Measurements from ENCODE around the gene GABRG3.
"Not testable (repeated sequence)": the region's sequence is repeated elsewhere in the genome, so short reads cannot be mapped to it uniquely, and the experiment has no call there.

The GABRG3 gene

DNA sequence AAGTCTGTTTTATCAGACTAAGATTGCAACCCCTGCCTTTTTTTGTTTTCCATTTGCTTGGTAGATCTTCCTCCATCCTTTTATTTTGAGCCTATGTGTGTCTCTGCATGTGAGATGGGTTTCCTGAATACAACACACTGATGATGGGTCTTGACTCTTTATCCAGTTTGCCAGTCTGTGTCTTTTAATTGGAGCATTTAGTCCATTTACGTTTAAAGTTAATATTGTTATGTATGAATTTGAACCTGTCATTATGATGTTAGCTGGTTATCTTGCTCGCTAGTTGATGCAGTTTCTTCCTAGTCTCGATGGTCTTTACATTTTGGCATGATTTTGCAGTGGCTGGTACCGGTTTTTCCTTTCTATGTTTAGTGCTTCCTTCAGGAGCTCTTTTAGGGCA, 220.5 kb downstream of the GABRG3 start:
- DNase-seq = not testable (repeated sequence)

DNA sequence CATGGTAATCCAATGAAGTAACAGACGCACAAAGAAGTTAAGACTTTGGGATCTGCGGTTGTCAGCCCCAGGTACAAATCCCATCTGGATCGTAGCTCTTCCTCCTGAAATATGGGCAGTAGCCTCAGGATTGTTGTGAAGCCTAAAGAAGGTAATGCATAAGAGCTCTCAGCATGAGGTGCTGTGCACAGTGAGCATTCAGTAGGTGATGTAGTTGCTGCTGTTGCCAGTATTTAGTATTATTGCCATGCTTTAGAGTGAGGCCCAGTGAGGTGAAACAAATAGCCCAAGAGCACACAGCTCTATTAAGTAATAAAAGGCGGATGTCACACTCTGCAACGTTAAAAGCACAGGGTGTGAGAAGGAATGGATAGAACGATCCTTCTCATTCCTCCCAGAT, 225.7 kb downstream of the GABRG3 start:
- no peak for DNase-seq

DNA sequence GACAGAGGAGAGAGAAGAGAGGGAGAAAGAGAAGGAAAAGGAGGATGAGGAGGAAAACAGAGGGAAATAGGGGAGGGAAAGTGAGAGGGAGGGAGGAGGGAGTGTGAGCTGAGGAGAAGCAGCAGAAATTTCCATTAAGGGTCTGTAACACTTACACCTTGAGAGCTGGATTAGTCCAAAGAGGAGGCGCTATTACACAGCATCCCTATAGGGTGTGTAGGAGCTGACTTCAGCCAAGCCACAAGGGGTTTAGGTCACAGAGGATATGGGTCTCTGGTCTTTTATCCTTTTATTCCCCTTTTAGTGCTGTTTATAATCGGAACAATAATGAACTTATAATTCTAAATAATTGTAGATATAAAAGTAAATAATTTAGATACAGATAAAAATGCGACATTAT, 230.4 kb downstream of the GABRG3 start:
- no peak for DNase-seq

DNA sequence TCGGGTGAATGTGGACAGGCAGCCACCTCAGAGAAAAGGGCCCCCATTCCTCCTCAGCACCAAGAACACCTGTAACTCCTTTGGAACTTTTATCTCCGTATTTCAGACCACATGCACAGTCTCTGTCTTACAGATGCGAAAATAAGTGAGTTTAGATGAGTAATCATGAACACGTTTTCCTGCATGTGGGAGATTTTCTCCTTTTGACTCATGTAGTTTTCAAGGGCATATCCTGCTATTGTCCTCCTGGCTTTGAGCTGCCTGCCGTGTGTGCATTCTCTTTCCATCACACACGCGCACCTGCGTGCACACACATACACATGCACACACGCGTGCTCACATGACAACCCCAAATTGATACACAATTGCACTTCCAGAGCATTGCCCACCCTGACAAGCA, 239.2 kb downstream of the GABRG3 start:
- no peak for DNase-seq

DNA sequence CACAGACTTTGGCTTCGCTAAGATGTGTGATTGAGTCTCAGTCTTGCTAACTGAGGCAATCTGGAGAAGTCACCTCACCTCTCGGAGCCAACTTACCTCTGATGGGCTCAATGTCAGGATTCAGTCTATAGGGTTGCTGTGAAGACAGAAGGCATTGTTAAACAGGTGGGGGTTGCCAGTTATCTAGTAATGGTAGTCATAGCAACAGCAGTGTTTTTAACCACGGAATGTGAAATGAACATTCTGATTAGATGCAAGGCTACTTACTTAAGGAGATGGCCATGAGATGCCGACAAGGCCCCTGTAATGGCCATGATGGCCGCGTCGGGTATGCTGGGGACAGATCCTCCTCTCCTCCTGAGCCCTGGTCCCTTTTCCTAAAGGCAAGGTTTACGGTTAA, 243.1 kb downstream of the GABRG3 start:
- no peak for DNase-seq

DNA sequence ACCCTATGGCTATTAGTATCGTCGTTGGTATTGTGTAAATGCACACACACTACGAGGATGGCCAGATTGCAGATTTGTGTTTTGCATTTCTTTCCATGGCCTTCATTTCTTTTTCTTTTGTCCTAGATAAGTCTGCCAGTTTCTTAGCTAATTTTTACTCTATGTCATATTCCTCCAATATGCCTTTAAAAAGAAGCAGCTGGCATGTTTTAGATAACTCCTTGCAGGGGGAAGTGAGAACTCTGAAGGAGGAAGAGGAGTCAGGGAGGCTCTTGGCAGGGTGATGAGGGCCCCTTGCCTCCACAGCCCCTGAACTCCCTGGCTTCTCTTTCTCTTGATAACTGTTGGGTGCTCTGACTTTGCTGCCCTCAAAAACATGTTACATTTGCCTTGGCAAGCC, 244.0 kb downstream of the GABRG3 start:
- DNase-seq = no peak

DNA sequence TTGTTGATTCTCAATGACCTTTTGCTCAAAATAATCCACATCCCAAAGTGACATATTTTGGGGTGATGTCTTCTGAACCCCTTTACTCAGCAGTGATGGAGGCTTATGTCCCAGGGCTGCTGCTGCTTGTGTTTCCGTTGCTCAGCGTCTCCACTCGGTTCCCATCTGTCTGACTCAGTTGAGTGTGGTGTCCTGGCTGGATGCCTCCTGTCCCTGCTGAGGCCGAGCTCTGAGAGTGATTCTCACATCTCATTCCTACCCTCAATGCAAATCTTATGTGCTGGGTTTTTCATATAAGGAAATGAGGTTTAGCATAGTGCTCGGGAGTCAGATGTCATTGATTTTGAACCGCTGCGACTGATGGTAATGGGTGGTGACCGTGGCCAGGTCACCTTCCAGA, 247.4 kb downstream of the GABRG3 start:
- no peak for DNase-seq

DNA sequence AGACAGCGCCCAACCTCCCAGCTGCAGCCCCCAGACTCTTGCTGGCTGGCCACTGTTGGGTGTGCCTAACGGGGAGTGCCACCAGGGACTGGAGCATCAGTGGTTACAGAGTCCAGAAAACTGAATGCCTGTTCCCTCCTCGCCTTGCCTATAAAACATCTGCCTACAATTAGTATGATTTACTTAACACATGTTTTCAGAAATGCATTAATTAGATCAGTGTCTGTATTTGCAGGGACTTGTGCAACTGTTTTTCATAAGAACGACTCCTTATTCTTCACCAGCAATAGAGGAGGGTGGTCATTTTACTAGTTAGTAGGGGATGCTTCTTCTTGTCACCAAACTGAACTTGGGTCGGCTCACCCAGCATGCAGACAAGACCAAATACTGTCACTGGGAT, 248.7 kb downstream of the GABRG3 start:
- DNase-seq = no peak

DNA sequence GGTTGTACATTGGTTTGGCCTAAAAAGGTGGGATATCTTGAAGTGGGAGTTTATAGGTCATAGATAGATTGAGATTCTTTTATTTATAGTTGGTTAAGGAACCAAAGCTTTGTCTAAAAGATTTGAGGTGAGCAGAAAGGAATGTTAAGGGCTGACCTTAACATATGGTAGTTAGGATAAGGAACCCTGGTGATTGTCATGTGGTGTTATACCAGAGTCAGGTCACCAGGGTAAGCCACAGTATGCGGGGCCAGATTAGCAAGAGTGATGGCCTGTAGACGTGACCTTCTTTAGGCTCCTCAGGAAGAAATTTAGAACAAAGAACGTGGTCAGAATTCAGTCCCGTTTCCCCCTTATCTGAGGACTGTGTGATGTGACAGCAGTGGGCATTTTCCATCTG, 249.2 kb downstream of the GABRG3 start:
- no peak for DNase-seq

DNA sequence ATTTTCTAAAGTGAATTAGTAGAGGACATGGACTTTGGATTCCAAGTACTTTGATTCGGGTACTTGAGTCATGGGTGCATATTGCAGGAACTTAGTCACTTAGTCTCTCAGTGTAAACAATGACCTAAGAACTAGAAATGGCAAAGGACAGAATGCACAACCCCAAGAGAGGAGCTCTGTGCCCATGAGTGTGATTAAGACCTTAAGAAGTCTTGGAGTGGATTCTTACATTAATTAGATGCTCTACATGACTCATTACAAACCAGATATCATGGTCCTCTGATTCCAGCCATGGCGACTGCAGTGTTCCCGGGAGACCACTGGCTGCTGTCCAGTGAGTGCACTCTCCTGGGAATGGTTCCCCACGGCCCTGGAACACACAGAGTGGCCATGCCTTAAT, 251.5 kb downstream of the GABRG3 start:
- DNase-seq = no peak

DNA sequence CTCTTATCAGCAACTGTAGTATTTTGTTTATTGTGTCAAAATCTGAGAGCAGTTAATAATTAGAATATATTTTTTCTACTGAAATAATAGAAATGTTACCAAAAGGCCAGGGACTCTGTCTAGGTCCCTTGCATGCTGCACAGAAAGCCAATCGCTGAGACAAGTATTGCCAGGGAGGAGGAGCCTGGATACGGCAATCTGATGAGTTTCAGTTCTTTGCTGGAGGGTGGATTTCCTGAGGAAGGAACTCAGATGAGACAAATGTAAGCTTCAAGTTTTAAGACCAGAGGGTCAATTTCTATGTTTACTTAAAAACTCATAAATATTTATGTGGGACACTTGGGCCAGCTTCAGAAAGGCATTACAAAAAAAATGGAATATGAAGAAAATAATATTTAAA, 252.2 kb downstream of the GABRG3 start:
- no peak for DNase-seq

DNA sequence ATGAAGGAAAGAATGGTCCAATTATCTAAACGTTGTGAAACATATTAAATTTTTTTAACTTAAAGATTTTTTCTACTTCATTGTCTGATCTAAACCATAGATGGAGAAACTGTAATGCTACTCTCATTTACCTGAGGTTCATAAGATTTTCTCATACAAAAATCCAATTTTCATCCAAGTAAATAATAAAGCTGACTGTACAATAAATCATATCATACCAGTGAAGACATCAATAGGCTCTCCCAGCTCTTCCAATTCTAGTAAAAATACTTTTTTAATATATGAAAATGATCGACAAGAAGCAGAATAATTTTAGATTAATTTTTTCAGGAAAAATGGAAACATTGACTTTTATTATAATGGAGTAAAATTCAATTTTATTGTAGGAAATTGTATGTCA, 260.8 kb downstream of the GABRG3 start:
- DNase-seq = no peak

DNA sequence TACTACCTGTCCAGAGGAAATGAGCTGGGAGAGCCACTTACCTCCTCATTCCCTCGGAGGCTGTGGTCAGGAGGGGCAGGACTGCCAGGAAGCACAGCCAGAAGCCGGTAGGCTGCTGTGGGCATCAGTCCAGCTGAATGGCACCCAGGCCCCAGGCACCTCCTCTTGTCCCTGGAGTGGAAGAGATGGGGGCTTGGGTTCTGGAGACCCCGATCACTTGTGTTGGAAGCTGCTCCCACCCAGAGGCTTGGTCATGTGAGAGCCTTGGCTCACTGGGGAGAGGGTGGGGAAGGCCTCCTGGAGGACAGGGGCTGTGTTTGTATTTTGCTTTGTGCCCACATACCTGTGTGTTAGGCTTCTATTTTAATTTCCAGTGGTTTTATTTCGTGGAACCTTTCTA, 261.9 kb downstream of the GABRG3 start:
- no peak for DNase-seq

DNA sequence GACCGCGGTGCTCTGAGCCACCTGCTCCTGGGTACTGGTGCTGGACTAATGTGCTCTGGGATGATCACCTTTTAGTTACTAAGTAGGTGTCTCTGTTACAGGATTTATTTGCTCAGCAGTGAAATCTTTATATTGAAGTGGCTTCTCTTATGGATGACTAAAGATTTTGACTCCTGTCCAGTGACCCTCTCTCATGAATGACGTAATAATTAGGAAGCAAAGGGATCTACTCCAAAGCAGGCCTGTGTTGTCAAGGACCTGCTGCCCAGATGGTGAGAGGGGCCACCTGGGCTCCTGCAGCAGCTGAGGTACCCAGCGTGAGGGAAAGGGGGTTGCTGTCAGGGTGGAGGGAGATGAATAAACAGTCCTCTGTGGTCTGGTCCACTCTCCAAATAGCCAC, 263.6 kb downstream of the GABRG3 start:
- DNase-seq = no peak

DNA sequence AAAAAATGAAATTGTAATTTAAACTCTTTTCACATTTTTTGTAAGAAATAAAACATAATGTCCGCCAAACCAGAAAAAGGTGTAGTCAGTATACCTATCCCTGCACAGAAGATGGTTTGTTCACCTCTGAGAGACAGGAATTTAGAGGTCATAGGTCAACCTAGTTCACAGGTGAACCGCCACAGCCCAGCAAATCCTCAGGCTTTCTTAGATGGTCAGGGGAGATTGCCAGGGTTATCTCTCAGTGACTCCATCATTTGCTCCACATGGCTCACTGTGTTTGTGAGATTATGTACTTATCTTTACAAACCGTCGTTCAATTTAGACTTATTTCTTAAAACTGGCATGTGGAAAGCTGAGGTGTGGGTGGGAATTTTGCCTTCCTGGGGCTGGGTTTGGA, 264.2 kb downstream of the GABRG3 start:
- no peak for DNase-seq

DNA sequence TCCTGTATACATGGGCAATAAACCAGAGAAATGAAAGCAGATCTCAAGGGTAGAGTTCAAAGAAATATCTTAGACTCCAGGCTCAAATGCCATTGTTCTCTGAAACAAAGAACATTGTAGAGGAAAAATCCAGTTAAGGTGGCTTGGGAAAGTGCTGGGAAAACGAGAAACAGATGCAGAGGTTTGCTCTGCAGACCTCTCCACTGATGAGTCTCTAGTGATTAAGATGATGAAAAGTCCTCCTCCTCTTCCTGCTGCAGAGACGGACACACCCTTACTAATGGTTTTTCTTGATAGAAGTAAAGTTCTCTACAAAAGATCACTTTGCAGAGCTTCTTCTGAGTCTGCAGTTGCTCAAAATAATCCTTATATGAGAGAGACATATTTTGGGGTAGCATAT, 264.7 kb downstream of the GABRG3 start:
- DNase-seq = no peak

DNA sequence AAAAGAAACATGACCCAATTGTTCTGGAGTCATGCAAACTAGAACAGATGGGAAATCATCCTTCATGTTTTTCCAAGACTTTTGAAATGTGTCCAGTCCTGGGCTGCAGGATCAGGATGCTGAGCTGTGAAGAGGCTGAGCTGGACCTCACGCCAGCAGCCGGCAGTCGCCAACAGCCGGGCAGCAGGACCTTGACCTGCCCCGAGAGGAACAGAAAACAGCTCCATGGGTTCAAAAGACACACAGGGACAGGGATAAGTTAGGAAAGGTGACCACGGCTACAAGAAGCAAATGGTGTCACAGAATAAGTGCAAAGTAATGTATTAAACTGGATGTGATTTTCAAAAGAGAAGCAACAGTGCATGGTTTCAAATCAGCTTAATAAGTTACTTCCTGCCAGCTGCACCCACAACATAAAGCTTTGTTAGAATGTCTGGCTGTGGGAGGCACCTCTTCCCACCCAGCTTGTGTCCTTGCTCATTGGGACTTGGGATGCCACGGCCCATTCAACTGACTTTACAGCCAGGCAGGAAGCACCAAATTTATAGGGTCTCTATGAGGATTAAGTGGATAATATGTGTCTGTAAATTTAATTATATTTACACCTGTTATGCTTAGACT, 266.4 kb downstream of the GABRG3 start:
- DNase-seq = no peak

DNA sequence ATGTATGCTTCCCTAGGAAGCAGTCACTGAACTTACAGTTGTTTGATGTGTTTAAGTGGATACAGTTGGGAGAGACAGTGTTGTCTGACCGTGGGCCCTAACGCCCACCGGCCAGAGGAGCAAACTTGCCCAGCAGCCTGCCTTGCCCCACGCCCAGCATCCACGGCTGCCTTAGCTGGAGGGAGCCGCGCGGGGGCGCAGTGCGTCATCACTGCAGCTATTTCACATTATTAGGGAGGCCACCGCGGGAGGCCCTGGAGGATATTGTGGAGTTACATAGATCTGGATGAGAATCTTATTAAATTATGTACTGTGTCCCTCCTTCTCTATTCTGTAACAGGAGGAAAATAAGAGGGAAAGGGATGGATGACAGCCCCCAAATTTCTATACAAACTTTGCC, 267.2 kb downstream of the GABRG3 start:
- no peak for DNase-seq

DNA sequence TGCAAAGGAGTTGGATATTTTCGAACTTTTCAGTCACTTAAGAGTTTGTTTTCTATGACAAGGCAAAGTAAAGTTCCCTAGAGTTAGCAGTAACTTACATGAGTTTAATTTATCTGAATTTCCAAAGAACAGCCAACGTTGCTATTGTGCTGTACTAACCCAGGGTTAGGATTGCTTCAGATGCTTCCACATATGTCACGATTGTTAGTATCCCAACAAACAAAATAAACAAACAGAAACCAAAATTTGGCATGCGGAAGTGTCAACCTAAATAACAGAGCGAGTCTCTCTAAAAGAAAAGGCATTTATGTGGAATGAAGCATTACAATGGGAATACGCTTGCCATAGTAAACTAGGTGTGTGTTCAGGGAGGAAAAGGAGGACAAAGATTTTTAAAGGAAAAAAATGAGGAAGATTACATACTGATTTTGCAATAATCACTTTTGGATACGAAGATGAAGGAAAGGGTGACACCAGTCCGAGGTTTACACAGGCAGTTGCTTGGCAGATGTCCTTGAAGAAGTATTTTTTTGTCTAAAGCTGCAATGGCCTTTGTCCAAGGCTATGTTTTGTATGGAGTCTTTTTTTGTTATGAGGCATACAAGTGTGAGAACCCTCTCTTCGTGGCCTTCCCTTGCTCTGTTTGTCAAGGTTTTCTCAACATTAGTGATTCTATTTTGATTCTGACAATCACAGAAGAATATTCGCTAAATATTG, 267.9 kb downstream of the GABRG3 start:
- DNase-seq = no peak

DNA sequence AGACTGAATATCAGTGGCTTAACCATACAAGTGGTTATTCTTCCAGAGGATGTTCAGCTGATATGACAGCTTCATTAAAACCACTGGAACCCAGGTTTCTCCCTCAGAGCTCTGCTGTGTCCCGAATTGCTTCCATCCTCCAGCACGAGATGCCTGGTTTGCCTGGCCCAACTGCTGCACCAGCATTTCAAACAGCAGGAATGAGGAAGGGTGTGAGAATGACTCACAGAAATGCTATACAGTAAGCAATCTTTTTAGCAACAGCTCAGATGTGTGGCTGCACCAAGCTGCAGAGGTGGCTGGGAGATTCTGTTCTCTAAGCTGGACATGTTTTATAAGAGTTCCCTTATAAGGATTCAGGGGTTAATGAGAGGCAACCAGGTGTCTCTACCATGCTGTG, 271.0 kb downstream of the GABRG3 start:
- no peak for DNase-seq

DNA sequence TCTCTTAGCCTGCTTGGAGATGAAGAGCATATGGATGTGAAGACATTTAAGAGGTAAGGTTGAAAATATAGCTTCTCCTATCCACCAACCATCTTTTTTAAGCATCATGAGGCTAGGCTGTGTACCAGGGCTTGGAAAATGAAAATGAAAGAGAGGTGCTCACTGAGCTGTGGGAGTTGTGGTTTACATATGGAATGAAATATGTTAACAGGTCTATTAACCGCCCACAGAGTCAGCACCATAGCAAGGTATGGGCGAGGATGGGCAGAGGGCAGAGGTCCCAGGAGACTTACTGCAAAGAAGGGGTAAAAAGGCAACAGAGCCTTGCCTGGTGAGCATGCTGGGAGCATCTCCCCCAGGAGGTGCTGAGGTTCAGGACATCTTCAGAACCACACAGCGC, 273.1 kb downstream of the GABRG3 start:
- no peak for DNase-seq

DNA sequence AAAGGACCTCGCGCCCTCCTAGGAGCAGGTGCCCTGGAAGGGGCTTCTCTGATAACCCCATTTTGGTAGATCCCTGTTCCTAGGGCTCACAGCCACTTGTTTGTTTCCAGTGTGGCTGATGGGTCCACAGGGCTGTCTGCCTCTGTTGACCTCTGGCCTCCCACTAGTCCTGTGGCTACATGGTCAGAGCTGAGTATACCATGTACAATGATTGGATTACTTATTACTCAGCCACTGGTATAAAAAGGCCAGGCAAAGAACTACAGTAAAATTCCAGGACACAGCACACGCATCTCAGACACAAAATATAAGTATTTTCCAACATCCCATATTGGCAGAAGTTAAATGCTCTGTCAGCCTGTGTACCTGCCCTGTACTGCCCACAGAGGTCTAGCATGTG, 277.3 kb downstream of the GABRG3 start:
- DNase-seq = no peak

DNA sequence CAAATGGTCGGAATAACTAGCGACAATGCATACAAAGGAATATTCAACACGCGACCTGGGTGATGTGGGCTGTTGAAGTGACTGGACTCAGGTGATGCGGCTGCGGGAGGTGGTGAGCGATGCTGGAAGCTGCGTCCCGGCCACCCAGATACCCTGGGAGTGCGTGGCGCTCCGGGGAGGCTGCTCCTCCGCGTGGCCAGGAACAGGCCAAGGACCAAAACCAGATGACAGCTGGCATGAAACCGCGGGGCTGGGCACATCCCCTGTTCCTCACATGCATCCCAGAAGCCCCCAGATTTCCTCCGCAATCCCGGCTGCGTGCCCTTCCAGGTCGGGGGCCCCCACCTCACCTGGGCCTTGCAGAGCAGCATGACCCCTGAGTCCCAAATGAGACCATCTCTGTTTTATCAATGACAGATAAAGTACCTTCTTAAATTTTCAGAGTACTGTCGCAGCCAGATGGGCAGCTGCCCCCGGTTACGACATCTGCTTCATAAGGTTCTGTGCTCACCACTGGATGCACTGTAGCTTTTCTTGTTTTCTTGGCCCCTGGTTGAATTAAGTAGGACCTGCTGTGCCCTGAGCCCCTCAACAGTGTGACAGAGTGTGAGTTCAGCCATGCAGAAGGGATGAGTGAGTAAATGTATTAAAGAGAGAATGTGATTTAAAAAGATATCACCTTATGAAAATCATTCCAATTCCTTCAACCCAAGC, 278.2 kb downstream of the GABRG3 start:
- no peak for DNase-seq

DNA sequence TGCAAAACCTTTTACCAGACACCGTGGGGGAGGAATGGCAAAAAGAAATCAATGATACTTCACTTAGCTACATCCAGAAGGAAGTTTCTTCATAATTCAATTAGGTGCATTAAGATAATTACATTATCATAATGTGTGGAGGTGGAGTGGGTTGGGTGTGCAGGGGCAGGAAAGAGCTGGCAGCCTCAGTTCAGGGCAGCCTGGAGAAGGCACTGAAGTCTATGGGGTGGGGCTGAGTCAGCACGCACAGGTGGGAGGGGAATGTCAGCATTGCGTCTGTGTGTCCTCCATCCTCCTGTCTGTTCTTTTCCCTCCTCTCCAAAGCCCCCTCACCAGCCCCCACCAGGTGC, 278.8 kb downstream of the GABRG3 start:
- DNase-seq = no peak

DNA sequence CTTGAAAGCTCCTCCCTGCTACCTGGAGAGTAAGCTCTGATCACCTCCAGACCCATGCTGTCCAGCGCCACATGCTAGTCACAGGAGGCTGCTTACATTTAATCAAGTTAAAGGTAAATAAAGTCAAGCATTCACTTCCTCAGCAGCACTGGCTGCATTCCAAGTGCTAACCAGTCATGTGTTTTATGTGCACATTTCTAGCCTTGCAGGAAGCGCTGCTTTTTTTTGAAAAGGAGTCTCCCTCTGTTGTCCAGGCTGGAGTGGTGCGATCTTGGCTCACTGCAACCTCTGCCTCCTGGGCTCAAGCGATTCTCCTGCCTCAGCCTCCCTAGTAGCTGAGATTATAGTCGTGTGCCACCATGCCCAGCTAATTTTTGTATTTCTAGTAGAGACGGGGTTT, 279.2 kb downstream of the GABRG3 start:
- DNase-seq = no peak
